HG03354 (cell line): ENCODE data around the gene RNF43.
"Not testable (repeated sequence)": the region's sequence is repeated elsewhere in the genome, so short reads cannot be mapped to it uniquely, and the experiment has no call there.

ENCODE experiments used
- ATAC-seq: cut with Tn5 transposase; IDR thresholded peaks from one replicate; pipeline ENCODE4 v1.9.1; 2021; ENCODE audit warnings: mild to moderate bottlenecking; ENCODE audit not compliant: unreplicated experiment, poor library complexity, severe bottlenecking

Gene RNF43

GRCh38 chr17:58410714-58411407, 6.5 kb downstream of the RNF43 start:
- no peak for ATAC-seq

DNA sequence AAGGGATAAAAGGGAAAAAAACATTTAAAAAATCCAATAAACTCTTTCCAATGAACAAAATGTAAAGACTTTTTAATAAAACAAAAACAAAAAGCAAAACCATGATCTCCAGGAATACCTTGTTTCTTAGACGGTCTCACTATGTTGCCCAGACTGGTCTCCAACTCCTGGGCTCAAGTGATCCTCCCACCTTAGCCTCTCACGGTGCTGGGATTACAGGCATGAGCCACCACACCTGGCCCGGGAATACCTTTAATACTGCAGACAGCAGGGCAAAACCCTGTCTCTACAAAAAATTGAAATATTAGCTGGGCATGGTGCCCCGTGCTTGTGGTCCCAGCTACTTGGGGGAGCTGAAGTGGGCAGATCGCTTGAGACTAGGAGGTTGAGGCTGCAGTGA, 7.9 kb downstream of the RNF43 start:
- ATAC-seq: no peak

- ATAC-seq: no peak
Measured at GRCh38 chr17:58403311-58403710, 14.0 kb downstream of the RNF43 start.

- ATAC-seq: no peak
Measured at GRCh38 chr17:58402679-58403078, 14.7 kb downstream of the RNF43 start.

GRCh38 chr17:58402047-58402446, 15.3 kb downstream of the RNF43 start:
- no peak for ATAC-seq

- no peak for ATAC-seq
Measured at GRCh38 chr17:58401287-58401686, 16.0 kb downstream of the RNF43 start.

DNA sequence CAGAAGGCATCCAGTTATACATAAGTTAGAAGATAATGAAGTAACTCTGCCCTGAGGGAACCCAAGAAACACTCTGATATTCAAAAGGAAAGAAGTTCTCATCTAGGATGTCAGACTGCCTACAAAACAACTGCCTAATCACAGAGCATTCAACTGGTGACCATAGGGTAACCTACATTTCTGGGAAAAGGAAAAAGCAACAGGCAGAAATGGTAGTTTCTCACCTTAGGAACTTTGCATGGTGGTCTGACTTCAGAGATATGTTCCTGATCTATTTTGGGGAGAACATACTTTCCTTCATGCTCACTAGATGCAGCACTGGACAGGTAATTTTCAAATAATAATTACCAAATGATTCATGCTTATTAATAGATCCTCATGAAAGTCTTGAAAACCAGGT, 16.5 kb downstream of the RNF43 start:
- ATAC-seq: no peak

DNA sequence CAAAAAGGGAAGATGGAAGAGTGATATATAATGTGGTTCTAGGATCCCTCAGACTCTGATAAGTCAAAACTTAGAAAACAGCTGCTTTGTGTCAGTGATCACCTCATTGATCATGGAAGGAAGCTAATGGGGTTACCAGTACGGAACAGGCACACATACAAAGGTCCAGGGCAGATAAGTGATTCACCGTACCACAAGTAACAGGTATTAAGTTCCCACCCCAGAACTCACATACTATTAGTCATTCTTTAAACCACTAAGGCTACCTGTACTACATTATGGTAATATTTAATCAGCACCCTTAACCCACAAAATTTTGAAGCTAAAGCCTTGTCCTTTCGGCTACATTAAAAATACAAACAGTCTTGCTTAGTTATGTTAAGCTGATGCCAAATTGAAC, 17.4 kb downstream of the RNF43 start:
- ATAC-seq: no peak

- no peak for ATAC-seq
Measured at GRCh38 chr17:58398574-58399266, 18.6 kb downstream of the RNF43 start.

GRCh38 chr17:58397421-58397820, 19.9 kb downstream of the RNF43 start:
- not testable (repeated sequence) for ATAC-seq

GRCh38 chr17:58396173-58396572, 21.2 kb downstream of the RNF43 start:
- ATAC-seq: no peak

- no peak for ATAC-seq
Measured at GRCh38 chr17:58394534-58395223, 22.7 kb downstream of the RNF43 start.

DNA sequence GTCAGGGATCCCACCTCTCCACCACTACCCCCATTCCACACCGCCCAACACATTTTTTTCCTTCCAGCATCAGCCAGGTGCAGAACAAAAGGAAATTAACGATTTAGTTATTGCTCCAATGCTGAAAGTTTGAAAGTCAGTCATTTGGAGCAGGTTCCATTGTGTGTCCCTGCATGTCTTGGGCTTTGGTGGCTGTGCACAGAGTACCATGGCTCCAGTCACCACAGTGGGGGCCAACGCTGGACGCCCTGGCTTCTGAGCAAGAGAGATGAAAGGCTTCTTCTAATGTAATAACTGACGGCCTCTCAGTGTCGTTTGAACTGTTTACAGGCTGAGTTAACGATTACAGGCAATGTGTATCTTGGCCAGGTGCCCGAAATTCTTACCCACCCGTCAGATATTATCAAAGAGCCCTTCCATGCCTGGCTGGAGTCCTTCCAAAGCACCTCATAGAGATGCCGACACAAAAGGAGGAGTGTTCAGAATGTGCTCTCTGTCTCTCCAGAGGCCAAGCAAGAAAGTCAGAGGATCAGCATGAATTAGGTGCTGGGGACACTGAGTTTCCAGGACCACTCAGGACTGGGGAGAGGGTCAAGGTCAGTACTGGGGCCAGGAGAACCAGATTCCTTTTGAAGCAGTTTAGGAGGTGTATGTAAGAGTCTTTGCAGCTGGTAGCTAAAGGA, 25.9 kb downstream of the RNF43 start:
- ATAC-seq: no peak

- no peak for ATAC-seq
Measured at GRCh38 chr17:58390884-58391283, 26.4 kb downstream of the RNF43 start.

DNA sequence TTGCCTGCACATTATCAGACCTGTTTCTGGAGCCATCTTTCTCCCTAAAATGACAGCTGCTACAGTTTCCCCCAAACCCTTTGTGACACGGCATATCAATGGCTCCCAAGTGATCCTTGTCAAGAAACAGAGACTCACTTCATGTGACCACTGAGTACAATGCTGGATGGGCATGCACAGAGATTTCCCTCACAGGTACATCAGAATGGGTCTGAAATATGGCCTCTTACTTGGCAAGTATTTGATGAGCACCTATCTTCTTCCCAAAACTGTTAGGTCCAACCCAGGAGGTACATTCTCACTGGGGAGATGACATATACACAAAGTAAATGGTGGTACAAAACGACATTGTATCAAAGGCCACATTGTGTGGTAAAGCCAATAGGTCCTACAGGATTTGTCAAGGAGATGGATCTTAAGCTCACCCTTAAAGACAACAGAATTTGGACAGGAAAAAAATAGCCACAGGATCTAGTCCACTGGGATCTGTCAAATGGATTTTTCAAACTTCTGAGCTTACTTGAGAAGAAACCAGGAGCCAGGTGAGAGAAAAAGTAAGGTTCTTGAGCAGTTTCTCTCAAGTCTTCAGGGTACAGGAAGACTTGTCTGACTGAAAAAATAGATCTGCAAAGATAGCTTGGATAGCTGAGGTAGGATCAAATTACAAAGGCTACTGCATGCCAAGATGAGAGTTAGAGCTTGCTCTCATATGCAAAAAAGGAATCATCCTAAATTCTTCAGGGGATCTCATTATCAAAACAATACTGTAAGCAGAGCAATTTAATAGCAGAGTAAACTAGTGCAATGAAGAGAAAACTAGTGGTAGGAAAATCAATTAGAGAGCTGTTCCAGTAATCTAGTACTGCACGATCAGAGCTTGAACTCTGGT, 28.8 kb downstream of the RNF43 start:
- no peak for ATAC-seq

- no peak for ATAC-seq
Measured at GRCh38 chr17:58387834-58388233, 29.5 kb downstream of the RNF43 start.

- ATAC-seq: no peak
Measured at GRCh38 chr17:58386708-58387107, 30.6 kb downstream of the RNF43 start.

DNA sequence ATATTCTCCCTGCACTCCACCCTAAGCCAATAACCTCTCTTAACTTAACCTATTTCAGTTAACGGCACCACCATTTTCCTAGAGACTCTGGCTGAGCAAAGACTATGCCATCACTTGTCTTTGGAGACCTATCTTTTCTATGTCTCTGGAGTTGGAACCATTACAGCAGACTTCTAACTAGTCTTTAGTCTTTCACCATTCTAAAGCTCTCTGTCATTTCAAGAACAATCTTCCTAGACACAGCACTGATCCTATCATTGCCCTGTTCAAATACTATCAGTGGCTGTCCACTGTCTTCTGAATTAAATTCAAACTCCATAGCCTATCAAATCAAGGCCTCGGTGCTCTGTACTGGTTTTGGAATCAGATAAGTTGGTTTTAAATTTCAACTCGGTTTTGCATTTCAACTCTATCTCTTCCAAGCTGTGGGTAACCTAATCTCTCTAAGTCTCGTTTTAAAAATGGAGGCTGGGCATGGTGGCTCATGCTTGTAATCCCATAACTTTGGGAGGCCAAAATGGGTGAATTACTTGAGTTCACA, 31.9 kb downstream of the RNF43 start:
- no peak for ATAC-seq

DNA sequence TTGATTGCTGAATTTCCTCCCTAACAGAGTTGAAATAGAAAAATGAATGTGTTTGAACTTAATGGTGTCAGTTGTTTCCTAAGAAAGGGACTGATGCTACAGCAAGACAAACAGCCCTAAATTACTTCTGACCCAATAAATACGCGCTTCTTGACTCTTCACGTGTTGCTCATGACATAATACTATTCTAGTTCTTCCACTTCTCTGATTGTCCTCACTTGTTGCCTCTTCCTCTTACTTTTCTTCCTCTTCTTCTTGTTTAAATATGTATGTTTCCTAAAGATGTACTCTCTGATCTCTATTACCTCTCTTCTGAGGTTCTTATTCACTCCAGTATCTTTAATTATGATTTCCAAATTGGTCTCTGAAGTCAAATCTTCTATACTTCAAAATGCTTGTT, 32.4 kb downstream of the RNF43 start:
- ATAC-seq: no peak
